Astrocyte (in vitro differentiated cells and primary cell): ENCODE data around the gene TIMP3.

Experiments used
- EZH2 ChIP-seq: IDR thresholded peaks from 2 replicates; pipeline ENCODE4 v1.6.1; 2012; ENCODE audit warnings: mild to moderate bottlenecking, low read length, inconsistent platforms; ENCODE audit not compliant: insufficient read depth
- TF ChIP-seq, protein P1 (sequence below): IDR thresholded peaks from 2 replicates; pipeline ENCODE4 v1.5.1; 2011; ENCODE audit warnings: low read depth, mild to moderate bottlenecking, inconsistent platforms, low read length, moderate library complexity; ENCODE audit not compliant: insufficient read depth

- TF ChIP-seq, protein P1, sequence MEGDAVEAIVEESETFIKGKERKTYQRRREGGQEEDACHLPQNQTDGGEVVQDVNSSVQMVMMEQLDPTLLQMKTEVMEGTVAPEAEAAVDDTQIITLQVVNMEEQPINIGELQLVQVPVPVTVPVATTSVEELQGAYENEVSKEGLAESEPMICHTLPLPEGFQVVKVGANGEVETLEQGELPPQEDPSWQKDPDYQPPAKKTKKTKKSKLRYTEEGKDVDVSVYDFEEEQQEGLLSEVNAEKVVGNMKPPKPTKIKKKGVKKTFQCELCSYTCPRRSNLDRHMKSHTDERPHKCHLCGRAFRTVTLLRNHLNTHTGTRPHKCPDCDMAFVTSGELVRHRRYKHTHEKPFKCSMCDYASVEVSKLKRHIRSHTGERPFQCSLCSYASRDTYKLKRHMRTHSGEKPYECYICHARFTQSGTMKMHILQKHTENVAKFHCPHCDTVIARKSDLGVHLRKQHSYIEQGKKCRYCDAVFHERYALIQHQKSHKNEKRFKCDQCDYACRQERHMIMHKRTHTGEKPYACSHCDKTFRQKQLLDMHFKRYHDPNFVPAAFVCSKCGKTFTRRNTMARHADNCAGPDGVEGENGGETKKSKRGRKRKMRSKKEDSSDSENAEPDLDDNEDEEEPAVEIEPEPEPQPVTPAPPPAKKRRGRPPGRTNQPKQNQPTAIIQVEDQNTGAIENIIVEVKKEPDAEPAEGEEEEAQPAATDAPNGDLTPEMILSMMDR: no peak
- no peak for TF ChIP-seq EZH2
Observed at GRCh38 chr22:32811788-32812545, 10.5 kb downstream of the TIMP3 start.
